ENCODE measurements around the gene MYH14.
"Not testable (repeated sequence)": the region's sequence is repeated elsewhere in the genome, so short reads cannot be mapped to it uniquely, and the experiment has no call there.

Gene MYH14

DNA sequence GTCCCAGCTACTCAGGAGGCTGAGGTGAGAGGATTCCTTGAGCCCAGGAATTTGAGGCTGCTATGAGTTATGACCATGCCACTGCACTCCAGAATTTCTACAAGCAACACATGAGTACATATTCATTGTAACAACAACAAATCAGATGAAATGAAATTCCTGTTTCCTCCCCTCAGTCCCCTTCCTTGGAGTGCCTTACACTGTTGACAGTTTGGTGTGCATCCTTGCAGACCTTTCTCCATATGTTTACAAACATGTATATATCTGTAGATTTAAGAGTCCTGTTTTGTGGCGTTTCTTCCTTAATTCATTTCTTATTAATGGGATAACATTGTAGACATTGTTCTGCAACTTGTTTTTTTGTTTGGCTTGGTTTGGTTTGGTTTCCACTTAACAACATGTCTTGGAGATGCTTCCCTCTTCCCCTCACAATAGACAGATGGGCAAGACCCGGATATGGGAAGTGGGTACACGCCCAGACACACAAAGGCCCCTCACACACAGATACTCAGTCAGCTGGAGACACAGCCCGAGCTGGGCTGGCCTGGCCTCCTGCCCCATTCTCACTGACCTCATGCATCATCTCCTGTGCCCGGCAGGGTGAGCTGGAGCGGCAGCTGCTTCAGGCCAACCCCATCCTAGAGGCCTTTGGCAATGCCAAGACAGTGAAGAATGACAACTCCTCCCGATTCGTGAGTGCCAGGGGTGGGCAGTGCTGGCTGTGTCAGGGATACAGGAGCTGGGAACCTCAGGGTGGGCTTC lies 21.7 kb downstream of the MYH14 start:
- DNase-seq (ENCODE audit: low read depth in 2 of 2) = no peak

DNA sequence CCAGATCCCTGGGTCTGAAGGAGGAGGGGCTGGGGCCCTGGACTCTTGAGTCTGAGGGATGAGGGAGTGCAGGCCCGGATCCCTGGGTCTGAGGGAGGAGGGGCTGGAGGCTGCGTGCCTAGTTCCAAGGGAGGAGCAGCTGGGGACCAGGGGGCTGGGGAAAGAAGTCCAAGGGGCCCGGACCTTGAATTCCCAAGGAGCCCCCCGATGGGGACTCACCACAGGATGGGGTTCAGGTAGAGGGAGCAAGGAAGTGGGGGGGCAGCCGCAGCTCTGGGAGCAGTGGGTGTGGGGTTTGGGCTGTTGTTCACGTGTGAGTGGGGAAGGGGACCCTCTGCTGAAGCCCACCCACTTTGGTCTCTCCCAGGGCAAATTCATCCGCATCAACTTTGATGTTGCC lies 23.1 kb downstream of the MYH14 start:
- no peak for DNase-seq (ENCODE audit: low read depth in 2 of 2)

DNA sequence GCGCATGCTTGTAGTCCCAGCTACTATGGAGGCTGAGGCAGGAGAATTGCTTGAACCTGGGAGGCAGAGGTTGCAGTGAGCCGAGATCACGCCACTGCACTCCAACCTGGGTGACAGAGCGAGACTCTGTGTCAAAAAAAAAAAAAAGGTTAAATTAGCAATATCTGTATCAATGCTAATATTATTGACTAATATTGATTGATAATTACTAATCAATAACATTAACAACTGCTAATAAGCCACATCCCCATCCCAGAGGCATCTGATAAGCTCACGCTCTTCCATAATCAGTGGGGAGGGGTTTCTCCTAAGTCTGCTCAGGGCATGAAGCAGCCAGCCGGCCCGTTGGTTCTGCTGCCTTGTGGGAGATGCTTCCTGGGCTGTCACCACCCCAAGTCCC lies 24.7 kb downstream of the MYH14 start:
- not testable (repeated sequence) for DNase-seq (ENCODE audit: low read depth in 2 of 2)

DNA sequence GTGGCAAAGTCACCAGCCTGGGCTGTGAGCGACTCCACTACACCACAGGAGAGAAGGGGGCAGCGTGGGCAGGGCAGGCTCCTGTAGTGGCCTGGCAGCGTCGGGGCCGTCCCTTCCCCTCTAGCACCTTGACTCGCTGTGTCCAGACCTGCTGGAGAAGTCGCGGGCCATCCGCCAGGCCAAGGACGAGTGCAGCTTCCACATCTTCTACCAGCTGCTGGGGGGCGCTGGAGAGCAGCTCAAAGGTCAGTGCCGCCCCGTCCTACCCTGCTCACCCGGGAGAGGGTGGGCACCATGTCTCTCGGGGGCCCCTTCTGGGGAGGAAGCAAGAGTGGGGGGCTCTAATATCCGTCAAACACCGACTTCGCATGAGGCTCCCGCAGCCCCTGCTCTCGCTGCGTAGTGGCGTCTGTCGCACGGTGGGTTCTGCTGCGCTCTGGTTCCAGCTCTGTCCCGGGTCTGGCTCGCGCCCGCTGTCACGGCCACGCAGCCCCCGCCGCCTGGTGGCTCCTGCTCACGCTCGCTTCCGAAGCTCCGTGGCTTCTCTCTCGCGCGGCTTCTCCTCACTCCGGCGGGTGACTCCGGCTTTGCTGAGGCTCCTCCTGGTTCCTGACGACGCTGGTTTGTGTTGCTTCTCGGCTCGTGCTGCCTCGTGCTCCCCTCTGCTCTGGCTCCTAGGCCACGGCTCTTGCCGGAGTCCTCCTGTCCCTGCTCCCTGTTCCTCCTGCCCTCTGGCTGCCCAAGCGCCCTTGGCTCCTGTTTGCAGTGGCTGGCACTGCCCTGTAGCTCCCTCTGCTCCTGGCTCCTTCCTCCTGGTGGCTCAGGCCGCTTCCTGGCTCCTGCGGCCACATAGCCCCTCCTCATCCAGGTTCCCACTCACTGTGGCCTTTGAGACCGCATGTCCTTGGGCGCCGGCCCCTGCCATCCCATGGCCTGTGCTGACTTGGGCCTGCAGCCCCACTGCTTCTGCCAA lies 27.2 kb downstream of the MYH14 start:
- DNase-seq (ENCODE audit: low read depth in 2 of 2) = no peak

DNA sequence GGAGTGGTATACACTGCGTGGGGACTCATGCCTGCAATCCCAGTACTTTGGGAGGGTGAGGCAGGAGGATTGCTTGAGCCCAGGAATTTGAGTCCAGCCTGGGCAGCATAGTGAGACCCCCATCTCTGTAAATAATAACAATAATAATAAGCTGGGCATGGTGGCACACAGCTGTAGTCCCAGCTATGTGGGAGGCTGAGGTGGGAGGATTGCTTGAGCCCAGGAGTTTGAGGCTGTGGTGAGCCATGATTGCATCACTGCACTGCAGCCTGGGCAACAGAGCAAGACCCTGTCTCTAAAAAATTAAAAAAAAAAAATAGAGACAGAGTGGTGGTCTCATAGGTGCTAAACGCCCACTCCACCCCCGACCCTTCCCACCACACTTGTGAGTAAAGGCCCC lies 28.0 kb downstream of the MYH14 start:
- DNase-seq (ENCODE audit: low read depth in 2 of 2) = not testable (repeated sequence)

DNA sequence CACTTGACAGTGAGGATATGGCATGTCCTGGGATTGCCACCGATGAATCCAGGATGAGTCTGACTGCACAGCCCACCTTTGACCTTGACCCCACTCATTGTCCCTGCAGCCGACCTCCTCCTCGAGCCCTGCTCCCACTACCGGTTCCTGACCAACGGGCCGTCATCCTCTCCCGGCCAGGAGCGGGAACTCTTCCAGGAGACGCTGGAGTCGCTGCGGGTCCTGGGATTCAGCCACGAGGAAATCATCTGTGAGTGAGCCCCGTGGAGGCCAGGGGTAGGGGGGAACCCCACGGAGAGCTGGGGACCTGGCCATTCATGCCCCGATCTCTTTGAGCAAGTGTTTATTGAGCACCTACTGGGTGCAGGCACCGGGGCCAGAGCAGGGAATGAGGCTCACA lies 28.4 kb downstream of the MYH14 start:
- DNase-seq (ENCODE audit: low read depth in 2 of 2) = no peak

DNA sequence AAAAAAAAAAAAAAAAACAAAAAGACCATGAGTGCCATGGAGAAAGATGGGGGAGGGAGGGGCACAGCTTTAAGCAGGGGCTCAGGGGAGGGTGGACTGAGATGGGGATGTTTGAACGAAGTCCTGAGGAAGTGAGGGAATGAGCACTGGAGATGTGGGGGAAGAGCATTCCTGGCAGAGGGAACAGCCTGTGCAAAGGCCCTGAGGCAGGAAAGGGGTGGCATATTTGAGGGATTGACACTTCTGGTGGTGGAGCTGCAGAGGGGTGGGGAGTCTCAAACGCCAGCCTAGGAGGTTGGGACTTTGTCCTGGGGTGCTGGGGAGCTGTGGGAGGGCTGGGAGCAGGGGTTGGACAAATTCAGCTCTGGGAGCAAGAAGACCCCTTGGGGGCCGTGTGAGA lies 29.2 kb downstream of the MYH14 start:
- no peak for DNase-seq (ENCODE audit: low read depth in 2 of 2)

DNA sequence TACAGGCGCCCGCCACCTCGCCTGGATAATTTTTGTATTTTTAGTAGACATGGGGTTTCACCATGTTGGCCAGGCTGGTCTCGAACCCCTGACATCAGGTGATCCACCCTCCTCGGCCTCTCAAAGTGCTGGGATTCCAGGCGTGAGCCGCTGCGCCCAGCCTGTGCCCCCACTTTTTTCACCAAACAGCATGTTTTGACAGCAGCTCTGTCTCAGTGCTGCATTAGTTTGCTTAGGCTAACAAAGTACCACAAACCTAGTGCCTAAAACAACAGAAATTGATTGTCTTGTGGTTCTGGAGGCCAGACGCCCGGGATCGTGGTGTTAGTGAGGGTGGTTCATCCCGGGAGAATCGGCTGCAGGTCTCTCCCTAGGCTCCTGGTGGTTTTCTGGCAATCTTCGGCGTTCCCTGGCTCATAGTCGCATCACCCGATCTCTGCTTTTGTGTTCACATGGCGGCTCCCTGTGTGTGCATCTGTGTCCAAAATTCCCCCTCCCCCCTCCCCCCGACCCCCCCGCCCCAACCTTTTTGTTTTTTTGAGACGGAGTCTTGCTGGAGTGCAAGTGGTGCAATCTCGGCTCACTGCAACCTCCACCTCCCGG lies 30.0 kb downstream of the MYH14 start:
- DNase-seq (ENCODE audit: low read depth in 2 of 2) = no peak

DNA sequence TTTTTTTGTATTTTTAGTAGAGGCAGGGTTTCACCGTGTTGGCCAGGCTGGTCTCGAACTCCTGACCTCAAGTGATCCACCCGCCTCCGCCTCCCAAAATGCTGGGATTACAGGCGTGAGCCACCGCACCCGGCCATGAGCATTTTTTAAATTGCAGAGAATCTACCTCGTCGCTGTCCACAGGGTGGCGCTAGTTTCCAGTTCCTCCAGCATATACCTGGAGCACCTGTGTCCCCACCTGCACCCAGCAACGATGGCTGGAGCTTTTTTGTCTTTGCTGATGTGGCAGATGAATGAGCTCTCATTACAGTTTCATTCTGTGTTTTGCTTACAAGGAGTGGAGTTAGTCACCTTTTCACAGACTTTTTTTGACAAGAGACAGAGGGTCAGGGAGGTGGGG lies 34.1 kb downstream of the MYH14 start:
- DNase-seq (ENCODE audit: low read depth in 2 of 2) = not testable (repeated sequence)

DNA sequence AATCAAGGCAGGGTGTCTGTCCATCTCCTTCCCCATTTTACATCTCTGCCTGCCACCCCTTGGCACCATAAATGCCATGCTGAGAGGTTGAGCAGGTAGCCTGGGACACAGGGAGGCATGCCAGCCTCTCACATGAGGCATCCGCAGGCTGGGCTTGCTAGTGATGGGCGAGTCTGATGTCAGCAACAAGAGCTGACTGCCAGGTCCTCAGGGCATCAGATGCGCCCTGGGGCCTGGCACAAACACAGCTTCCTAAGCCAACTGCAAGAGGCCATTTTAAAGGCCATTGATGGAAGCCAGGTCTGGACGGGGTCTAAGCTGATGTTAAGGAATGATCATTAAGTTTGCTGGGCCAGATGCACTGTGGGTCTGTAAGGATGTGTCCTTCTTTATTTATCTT lies 34.6 kb downstream of the MYH14 start:
- DNase-seq (ENCODE audit: low read depth in 2 of 2) = no peak

DNA sequence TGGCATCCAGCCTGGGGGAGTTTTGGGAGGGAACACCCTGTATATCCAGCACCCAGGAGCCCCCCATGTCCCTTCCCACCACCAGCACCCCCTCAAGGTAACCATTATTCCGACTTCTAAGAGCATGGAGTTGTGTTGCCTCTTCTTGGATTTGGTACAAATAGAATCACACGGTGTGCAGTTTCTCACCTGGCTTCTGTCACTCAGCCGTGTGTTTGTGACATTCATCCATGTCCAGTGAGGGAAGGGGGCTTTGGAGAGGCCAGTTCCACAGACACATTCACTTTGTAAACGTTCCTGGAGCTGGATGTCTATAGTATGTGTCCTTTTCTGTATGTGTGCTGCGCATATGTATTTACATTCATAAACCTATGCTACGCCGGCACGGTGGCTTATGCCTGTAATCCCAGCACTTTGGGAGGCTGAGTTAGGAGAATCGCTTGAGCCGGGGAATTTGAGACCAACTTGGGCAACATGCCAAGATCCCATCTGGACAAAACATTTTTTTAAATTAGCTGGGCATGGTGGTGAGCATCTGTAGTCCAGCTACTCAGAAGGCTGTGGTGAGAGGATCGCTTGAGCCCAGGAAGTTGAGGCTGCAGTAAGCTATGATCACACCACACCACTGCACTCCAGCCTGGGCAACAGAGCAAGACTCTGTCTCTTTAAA lies 36.6 kb downstream of the MYH14 start:
- DNase-seq (ENCODE audit: low read depth in 2 of 2) = no peak

DNA sequence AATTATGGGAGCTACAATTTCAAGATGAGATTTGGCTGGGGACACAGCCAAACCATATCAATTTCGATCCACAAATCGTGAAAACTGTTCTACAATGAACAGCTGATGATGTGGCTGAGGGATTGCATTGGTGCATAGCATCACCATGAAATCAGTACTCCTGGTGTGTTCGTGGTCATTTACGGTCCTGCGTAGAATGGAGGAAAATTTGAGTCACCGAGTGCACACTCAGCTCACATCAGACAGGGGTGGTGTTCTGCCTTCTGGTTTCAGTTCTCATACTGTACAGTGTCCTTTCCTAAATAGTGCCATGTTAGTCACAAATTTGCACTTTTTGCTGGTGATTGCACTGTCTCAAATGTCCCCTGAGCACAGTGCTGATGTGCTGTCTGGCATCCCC lies 39.2 kb downstream of the MYH14 start:
- DNase-seq (ENCODE audit: low read depth in 2 of 2) = no peak

DNA sequence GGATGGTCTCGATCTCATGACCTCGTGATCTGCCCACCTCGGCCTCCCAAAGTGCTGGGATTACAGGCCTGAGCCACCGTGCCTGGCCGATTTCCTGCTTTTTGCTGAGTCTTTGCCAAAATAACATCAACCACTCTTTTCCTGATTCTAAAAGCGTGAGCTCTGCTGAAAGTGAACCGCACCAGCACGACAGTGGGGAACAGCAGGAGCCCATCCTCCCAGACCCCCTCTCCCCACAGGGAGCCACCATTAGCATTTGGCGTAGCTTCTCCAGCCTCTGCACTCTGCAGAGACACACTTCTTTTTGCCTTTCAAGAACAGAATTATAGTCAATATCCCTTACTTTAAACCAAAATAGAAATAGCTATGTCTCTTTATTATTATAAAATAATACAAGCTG lies 41.3 kb downstream of the MYH14 start:
- DNase-seq (ENCODE audit: low read depth in 2 of 2) = no peak

DNA sequence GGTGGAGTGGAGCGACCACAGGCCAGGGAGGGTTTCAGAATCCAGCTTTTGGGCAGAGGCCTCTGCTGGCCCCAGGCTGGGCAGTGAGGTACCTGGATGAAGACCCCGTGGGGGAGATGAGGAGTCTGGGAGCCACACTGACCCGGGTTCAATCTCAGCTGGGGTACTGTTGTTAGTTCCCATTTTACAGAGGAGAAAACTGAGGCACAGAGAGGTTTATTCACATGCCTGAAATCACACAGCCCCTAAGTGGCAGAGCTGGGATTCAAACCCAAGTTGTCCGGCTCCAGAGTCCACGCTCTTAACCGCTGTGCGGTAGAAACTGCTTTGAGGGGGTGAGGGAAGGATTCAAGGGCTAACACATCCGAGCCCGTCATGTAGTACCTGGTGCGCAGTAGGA lies 45.0 kb downstream of the MYH14 start:
- no peak for DNase-seq (ENCODE audit: low read depth in 2 of 2)

DNA sequence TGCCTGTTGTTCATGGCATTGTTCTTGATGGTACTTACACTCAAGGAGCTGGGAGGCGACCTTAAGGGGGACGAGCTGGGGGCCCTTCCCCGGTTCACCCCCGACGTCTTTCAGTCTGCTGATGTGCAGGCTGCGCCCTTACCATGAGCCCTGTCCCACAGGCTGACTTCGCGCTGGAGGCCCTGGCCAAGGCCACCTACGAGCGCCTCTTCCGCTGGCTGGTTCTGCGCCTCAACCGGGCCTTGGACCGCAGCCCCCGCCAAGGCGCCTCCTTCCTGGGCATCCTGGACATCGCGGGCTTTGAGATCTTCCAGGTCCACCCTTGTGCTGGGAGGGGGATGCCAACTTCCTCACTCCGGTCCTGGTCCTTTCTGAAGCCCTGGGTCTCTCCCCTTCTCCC lies 45.4 kb downstream of the MYH14 start:
- DNase-seq (ENCODE audit: low read depth in 2 of 2) = no peak

DNA sequence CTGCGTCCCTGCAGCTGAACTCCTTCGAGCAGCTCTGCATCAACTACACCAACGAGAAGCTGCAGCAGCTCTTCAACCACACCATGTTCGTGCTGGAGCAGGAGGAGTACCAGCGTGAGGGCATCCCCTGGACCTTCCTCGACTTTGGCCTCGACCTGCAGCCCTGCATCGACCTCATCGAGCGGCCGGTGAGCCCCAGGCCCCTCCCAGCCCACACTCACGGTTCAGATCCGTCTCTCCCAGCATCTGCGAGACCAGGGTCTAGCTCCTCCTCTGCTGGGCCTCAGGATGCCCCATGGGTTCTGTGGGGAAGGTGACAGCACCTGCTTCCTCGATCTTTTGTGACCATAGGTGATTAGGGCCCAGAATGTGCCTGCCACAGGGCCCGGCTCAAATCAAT lies 46.2 kb downstream of the MYH14 start:
- DNase-seq (ENCODE audit: low read depth in 2 of 2) = no peak

DNA sequence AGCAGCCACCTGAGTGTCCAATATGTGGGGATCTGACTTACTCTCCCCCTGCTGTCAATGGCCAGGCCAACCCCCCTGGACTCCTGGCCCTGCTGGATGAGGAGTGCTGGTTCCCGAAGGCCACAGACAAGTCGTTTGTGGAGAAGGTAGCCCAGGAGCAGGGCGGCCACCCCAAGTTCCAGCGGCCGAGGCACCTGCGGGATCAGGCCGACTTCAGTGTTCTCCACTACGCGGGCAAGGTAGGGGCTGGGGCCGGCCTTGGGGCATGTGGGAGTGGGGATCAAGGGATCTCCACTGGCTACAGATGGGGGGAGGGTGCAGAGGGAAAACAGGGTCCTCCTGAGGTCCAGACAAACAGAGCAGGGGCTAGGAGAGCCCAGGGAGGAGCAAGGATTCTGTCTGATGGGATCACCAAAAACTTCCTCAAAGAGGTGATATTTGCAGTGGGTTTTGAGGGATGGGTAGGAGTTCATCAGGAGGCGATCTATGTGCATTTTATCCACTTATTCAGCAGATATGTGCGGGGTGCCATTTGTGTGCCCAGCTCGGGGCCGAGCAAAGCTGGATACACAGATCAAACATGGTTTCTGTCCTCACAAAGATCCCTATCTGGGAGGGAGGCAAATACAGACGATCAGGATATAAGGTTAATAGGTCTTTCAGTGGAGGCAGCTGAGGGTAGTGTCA lies 47.2 kb downstream of the MYH14 start:
- DNase-seq (ENCODE audit: low read depth in 2 of 2) = no peak

DNA sequence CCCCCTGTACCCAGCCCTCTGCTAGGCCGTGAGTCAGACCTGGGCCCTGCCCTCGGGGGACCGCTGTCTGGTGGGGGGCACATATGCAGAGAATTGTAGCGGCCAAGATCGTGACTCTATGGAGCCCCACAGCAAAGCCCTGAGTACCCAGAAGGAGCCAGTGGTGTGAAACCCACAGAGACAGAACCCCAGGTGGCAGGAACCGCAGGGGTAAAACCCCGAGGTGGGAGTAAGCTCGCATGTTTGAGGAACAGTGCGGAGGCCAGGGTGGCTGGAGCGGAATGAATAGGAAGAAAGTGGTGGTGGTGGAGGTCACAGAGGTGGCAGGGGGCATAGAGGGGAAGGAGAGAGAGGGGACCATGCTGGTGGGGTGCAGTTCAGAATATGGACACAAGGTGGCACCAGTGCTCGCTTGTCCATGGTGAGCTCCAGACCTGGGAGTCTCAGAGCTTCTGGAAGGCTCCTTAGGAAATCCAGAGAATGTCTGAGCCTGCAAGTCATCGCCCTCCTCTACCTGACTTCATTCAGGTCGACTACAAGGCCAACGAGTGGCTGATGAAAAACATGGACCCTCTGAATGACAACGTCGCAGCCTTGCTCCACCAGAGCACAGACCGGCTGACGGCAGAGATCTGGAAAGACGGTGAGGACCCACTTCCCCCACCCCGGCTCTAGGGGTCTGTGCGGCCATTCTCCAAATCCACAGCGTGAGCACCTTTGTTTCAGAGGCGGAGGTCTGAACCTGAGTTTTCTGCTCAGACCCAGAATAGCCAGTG lies 48.9 kb downstream of the MYH14 start:
- DNase-seq (ENCODE audit: low read depth in 2 of 2) = peak in 1 of 2 donors; percentile 27

DNA sequence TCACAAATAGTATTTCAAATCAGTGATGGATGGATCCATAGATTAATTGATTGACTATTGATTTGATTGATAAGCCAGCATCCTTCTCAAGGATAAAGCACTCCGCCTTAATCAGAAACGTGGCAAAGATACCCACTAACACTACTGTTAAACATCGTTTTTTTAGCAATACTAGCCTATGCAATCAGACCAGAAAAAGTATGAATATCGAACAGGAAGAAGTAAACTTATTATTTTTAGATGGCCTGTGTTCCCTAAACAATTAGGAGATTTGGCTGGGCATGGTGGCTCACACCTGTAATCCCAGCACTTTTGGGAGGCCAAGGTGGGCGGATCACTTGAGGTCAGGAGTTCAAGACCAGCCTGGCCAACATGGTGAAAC lies 49.5 kb downstream of the MYH14 start:
- no peak for DNase-seq (ENCODE audit: low read depth in 2 of 2)

DNA sequence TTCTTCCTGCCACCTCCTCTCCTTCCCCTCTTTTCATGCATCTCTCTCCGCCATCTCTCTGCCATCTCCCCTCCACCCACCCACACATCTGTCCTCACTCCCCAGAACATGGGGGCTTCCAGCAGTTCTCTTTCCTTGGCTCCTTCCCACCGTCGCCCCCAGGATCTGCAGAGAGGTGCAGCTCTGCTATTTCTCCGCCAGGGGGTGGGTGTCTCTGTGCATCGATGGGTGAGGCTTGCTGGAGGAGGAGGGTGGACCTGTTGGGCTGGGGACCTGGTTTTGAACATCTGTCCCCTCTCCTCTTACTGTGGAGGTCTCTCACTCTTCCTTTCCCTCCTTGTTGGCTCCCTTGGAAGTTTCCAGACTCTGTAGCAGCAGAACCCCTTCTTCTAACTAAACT lies 51.7 kb downstream of the MYH14 start:
- no peak for DNase-seq (ENCODE audit: low read depth in 2 of 2)

DNA sequence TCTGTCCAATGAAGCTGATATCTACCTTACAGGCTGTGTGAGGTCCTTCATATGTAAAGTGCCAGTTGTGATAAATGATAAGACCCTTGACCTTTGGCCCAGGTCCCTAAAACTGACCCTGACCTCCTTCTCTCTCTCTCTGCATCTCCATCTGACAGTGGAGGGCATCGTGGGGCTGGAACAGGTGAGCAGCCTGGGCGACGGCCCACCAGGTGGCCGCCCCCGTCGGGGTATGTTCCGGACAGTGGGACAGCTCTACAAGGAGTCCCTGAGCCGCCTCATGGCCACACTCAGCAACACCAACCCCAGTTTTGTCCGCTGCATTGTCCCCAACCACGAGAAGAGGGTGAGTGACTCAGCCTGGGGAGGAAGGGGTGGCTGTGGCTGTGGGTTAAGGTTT lies 53.7 kb downstream of the MYH14 start:
- no peak for DNase-seq (ENCODE audit: low read depth in 2 of 2)
